ENCODE data around the gene DRC7.
"Not testable (repeated sequence)": the region's sequence is repeated elsewhere in the genome, so short reads cannot be mapped to it uniquely, and the experiment has no call there.

Gene DRC7

DNA sequence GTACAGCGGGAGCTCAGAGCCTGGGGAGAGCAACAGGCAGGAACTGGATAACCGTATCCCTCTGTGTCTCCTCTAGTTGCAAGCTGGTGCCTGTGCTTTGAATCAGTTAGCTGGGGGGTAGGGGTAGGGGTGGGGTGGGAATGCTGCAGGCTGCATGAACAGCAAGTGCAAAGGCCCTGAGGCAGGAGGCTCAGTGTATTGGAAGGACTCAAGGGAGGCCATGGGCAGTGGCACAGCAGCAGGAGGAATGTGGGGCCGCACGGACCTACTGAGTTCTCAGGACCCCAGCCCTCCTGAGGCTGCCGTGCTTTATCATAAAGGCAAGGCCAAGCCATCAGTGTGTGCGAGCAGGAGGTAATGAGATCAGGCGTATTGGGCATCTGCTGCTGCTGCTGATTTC lies 44.2 kb downstream of the DRC7 start:
- FAIRE-seq: no peak

DNA sequence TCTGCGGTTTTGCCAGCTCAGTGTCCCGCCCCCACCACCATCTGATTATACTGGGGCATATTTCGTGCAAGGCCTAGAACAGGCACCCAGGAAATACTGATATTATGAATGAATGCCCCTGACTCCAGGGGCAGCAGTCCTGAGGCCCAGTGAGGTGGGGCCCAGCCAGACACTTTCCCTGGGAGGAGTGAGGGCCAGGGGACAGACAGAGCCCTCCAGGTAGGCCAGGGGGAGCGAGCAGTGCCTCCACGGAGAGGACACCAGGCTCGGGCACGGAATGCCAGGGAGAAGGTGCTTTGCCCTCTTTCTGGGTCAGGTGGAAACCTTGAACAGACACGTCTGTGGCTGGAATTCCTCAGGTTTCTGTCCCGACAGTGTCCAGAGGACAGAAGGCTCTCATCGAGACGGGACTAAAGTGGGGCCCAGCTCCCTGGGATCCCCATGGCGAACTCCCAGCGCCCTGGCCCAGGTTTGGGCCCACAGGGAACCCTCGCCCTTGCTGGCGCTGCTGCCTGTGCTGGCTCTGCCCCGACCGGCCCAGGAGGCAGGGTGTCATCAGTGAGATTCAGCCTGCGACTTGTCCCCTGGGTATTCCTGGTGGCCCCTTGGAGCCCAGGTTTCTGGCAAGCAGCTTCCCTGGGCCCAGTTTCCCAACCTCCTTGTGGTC lies 45.3 kb downstream of the DRC7 start:
- no peak for FAIRE-seq

DNA sequence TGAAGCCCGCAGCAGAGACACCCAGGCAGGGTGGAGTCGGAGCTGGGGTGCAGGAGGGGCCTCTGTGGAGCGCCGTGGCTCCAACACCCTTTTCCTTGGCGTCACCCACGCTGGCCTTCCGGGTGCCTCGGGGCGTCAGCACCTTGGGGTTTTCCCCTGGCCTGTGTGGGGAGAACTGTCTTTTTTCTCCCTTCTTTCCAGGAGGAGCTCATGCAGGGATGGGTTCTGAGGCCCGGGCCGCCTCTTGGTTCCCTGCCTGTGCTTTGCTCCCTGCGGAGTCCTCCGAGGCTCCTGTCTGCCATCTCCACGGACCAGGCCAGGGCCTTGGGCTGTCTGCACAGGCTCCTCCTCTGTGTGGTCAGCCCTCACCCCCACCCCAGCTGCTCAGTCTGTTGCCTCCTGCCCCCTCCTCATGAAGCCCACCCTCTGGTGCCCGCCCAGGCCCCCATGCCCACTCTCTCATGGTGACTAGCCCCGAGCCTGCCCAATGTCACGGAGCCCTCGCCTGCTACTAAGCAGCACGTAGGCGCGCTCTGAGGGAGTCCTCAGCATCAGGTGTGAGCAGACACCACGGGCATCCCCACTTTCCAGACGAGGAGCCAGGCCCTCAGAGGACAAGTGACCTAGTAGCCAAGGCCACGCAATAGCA lies 45.9 kb downstream of the DRC7 start:
- FAIRE-seq: no peak

DNA sequence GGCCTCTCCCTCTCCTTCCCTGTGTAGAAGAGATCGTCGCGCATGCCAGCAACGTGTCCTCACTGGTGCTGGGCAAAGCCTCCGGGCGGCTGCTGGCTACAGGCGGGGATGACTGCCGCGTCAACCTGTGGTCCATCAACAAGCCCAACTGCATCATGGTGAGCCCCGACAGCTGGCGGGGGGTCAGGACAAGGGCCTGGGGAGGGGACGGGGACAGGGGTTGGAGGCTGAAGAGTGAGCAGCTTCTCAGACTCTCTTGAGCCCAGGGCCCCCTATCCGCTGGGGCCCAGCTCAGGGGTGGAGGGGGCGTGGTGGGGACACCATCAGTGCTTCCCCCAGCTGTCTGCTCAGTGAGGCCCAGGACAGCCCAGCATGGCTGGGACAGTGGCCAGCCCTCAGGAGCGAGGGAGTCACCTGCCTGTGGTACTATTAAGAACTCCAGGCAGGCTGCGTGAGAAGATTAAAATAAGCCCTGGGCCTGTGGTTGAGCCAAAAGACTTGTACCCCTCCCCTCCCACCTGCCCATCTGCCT lies 47.1 kb downstream of the DRC7 start:
- no peak for FAIRE-seq

DNA sequence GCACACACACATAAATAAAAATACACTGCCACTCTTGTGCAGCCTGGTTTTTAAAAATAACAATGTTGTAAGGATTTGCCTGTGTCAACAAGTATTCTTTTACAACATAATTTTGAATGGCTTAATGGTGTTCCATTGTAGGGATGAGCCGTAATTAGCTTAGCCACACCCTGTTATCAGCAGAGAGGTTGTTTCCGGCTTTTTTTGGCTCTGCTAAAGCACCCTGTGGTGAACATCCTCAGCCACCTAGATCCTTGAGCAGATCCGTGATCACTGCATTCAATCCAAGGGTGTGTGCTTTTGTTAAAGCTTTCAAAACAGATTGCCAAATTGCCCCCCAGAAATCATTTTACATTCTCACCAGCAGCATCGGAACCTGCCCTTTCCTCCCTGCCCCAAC lies 47.9 kb downstream of the DRC7 start:
- no peak for FAIRE-seq

DNA sequence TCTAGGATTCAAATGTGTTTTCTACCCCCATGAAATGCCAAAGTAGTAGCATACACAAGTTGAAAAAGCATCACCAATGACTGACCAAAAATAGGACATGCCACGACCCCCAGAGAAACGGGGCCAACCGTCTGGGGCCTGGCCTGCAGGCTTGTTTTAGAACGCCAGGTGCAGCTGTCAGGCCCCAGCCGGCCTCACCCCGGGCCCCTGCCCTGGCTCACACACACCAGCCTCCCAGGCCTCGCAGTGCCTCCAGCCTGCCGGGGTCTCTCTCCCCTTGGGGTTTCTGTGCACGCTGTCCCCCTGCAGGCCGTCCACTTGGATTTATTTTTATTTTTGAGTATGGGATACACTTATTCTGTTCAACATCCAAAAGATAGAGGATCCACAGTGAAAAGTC lies 48.9 kb downstream of the DRC7 start:
- FAIRE-seq: no peak

DNA sequence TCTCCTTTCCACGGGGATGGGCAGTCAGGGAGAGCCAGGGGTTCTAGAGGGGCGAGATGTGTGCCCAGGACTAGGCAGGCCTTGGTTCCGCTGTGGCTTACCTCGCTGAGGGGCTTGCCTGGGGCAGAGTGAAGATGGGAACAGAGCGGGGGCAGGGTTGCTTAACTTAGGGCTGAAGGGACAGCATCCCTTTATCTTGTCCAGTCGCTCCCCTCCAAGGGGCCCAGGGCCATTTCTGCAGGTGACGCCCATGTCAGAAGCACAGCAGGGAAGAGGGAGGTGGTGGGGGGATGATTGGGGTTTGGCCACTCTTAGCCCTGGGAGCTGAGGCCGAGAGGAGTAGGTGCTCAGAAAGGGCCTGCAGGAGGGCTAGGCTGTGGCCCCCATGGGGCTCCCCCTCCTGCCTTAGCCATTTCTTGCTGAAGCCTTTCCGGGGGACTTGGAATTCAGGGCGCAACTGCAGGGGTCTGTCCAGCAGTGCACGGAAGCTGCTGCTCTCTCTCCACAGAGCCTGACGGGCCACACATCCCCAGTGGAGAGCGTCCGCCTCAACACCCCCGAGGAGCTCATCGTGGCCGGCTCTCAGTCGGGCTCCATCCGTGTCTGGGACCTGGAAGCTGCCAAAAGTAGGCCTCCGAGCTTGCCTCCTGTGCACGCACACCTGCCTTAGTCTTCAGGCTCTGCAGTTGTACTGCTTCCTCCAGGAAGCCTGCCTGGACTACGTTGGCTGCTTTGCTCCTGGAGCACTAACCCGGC lies 49.5 kb downstream of the DRC7 start:
- no peak for FAIRE-seq

DNA sequence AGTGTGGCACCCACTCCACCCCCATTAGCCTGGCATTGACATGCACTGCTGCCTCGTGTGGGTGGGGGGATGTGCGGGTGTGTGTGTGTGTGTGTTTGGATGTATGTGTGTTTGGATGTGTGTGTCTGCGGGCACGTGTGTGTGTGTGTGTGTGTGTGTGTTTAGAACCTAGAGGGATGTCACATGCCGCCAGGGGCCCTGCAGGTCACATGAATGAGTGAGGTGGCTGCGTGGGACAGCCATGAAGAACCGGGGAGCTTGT lies 50.0 kb downstream of the DRC7 start:
- FAIRE-seq: no peak

DNA sequence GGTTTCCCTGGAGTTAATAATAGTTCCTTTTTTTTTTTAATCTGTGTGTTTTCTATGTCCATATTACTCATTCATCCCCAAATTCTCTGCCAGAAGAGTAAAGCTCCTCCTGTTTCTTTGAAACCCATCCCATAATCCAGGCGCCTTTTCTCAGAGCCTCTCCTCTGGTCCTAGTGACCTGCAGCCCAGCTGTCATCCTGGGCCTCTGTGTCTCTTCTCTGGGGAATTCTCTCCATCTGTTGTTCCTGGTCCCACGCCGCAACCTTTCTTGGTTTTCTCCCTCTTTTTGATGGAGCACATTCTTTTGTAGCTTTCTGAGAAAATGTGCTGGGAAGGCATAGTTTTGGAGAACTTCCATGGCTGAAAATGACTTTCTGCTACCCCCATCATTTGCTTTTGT lies 51.2 kb downstream of the DRC7 start:
- FAIRE-seq: no peak

DNA sequence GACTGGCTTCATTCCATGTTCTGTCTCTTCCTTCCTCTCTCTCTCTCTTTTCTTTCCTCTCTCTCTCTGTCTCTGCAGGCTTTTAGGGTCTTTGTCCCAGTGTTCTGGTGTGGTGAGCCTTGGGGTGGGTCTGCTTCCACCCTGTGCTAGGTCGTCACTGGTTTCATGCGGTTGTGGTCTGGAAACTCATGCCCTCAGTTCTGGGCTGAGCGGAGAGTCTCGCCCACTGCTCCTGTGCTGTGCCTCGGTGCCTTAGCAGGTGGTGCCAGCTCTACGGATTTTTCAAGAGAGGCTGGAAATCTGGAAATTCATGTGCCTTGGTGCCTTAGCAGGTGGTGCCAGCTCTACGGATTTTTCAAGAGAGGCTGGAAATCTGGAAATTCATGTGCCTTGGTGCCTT lies 51.7 kb downstream of the DRC7 start:
- FAIRE-seq: not testable (repeated sequence)

DNA sequence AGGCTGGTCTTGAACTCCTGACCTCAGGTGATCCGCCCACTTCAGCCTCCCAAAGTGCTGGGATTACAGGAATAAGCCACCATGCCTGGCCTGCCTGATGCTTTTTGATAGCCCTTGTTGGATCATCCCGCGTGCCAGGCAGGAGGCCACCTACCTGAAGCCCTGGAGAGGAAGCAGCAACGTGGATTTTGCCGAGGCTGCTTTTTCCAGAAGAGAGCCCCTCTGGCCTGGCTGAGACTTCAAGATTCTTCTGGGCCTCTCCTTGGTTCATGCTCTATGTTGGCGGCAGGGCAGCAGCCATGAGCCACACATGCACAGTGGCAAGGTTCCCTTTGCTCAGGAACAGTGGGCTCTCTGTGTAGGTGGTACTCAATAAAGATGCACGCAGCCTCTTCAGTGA lies 52.5 kb downstream of the DRC7 start:
- FAIRE-seq: no peak

DNA sequence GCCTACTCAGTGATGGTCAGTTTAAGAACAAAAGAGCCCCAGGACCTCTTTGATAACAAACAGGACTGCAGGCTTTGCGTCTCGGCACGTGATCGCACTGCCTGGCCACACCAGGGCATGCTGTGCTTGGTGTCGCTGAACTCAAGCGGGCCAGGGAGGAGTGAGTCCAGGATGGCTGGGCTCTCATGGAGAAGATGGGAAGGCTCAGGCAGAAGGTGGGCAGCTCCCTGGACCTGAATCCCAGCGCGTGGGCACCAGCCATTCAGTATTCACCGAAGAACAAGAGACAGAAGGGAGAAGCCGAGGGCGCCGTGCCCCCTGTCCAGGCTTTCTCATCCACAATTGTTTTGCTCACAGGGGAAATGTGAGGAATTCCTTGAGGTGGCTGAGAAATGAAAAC lies 52.9 kb downstream of the DRC7 start:
- no peak for FAIRE-seq

DNA sequence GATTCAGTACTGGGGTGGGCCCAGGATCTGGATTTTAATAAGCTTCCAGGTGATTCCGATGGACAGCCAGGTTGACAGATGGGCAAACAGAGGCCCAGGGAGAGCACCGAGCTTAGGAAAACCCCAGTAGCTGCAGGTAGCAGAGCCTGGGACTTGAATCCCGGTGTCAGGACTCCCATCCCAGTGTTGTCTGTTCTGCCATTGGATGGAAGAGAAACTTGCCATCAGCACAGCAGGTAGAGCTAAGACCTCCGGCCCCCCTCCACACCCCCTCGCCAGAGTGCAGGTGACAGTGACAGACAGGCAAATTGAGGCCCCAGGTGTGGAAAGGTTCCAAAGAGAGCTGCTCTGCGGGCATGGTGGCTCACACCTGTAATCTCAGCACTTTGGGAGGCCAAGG lies 53.4 kb downstream of the DRC7 start:
- FAIRE-seq: no peak

DNA sequence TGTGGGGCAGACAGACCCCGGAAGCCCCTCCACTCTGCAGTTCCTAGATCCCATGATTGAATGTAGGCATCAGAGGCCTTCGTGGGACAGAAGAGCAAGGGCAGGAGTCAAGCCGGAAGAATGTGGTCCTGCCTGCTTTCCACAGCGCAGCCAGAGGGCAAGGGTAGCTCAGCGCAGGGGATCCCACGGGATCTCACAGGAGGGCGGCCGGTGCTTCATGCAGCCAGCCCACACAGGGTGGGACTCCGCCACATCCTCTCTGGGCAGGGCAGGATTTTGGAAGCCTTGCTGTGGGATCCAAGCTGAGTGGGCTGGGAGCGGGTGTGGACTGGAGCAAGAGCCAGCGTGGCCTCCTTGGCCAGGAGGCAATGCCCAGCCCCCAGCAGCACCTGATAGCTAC lies 54.0 kb downstream of the DRC7 start:
- no peak for FAIRE-seq

DNA sequence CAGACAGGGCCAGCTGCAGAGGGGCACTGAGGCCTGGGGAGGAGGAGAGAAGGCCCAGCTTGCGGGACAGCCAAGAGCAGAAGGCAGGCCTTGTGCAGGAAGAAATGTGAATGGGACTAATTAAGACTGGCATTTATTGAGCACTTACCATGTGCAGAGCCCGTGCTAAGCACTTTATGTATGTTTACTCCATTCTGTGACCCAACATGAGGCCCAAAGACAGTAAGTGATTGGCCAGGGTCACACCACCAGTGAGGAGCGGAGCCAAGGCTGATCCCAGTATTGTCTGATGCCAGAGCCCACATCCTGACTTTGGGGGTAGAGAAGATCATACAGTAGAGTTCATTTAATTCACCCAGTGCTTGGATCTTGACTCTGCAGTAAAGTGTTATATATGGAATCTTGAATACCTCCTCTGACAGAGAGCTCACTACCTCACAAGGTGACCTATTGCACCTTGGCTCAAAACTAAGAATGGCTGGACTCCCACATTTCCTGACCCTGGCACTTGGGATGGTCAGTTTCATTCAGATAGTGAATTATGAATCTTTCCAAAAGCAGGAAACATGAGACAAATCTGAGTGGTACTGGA lies 54.6 kb downstream of the DRC7 start:
- FAIRE-seq: no peak

DNA sequence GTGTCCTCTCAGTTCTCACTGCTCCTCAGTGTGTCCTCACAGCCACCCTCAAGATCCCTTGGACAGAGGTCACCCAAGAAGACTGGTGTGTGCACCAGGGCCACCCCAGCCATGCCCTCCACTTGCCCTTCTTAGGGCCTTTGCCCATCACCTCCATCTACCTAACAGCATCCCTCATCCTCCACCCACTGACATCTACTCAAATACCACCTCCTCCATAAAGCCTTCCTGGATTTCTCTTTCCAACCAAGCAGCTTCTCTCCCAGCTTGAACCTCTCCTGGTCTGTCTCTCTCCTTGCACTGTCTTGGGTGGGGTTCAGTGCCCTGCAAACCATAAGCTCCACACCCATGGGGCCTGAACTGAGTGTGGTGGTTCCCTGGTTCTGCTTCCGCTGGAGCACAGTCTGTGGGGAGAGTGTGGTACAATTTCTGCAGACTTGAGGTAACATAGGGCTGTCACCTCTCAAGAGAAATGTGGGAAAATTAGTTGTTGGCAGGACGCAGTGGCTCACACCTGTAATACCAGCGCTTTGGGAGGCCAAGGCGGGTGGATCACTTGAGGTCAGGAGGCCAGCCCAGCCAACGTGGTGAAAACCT lies 55.3 kb downstream of the DRC7 start:
- no peak for FAIRE-seq

DNA sequence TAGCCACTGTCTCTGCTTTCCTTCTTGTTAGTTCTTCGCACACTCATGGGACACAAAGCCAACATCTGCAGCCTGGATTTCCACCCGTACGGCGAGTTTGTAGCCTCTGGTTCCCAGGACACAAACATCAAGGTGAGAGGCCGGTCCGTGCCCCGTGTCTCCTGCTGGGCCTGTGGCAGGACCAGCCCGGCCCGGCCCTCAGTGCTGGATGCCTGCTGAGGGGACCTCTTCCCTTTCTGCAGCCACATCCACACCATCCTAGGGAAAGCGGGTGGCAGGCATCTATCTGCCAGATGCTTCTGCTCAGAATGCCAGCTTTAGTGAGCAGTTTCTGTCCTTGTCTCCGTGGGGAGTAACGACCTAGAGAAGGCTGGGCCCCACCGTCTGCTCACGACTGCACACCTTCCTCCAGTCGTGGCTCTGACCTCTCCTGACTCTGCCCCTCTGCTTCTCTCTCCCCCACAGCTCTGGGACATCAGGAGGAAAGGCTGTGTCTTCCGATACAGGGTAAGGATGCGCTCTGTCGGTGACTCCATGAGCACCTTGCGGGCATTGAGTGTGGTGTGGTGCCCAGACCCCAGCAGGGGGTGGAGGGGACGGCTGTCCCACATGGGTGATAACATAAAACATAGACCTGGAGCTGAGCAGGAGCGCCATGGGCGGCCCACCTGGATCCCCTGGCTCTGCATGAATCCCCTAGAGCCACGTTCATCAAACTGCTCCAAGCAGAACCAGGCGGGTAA lies 56.4 kb downstream of the DRC7 start:
- no peak for FAIRE-seq

DNA sequence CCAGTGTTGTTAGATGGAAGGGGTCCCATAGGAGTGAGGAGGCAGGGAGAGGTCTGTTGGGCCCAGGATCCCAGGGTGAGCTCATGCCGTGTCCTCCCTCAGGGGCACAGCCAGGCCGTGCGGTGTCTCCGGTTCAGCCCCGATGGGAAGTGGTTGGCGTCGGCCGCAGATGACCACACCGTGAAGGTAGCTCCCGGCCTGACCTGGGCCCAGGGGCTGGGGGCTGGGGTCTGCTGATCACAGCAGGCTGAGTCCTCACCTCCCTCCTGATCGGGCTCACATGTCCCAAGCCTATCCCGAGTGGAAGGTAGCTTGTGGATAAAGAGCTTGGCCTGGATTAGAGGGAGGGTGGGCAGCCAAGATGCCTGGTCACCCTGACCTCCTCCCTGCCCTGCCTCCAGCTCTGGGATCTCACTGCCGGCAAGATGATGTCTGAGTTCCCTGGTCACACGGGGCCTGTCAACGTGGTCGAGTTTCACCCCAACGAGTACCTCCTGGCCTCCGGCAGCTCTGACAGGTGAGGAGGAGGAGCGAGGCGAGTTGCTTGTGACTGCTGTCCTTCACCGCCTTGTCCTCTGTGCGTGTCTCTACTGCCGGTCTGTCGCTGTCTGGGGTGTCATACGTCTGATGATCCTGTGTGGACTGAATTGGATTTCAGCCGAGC lies 57.1 kb downstream of the DRC7 start:
- no peak for FAIRE-seq

DNA sequence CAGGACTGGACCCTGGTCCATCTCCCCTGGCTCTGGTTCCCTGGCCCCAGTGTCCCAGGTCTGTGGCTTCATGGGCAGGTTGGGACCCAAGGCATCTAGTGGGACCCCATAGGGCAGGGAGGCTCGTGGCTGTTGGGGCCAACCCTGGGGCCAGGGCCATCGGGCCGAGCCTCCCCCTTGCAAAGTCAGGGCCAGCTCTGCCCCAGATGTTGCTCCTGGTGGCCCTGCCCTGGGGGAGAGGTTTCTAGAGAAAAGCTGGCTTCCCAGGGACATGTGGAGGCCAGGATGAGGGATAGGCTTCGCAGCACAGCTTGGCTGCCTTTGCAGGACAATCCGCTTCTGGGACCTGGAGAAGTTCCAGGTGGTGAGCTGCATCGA lies 57.6 kb downstream of the DRC7 start:
- FAIRE-seq: no peak

DNA sequence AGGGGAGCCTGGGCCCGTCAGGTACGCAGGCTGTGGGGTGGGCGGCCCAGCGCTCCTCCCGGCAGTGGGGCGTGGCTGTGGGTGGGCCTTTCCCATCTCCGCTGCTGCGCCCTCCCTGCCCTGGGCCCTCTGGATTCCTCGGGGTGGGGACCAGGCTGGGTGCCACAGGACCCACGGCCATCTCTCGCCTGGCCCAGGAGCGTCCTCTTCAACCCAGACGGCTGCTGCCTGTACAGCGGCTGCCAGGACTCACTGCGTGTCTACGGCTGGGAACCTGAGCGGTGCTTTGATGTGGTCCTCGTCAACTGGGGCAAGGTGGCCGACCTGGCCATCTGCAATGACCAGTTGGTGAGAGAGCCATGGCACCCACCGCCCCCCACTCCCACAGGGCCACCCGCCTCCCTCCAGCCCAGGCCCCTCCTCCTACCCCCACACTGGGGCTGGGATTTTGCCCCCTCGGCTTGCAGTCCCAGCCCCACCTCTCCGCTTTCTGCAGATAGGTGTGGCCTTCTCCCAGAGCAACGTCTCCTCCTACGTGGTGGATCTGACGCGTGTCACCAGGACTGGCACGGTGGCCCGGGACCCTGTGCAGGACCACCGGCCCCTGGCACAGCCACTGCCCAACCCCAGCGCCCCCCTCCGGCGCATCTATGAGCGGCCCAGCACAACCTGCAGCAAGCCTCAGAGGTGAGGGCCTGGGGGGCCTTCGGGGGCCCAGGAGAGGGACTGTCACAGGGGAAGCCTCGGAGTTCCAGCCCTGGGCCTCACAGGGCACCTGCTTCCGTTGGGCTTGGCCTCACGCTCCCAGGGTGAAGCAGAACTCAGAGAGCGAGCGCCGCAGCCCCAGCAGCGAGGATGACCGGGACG lies 58.2 kb downstream of the DRC7 start:
- FAIRE-seq: no peak

All from islet of Langerhans (tissue), 1 donor.